Naive thymus-derived CD8-positive, alpha-beta T cell (primary cell): ENCODE results near the gene GALNT10. TPM values are rescaled to one million over a fixed set of nuclear protein-coding genes. Genes with fewer than 3 reads are reported as not detected.

Experiments used
- ATAC-seq, 2 donors: fragments of 150-1000 bp; cut with Tn5 transposase in 1 of 2; sonication (Bioruptor Pico), chemical (Tn5 transposase) in 1 of 2; 1 replicate in 1 of 2; 2 replicates in 1 of 2; pipeline ENCODE4 v1.10.0; 2021; ENCODE audit warnings: mild to moderate bottlenecking in 2 of 2, moderate library complexity in 2 of 2
- POLR2A ChIA-PET: fragments of 350-600 bp; sonication (Branson Sonifier 250); formaldehyde crosslinking; loops from one replicate; lab custom pipeline; 2021; ENCODE audit warnings: antibody characterized with exemption; lab: Charles Lee
- DNase-seq, 10 donors: peaks; one replicate each; pipeline versions ENCODE4 v3.0.0 to v3.0.0-alpha.2; 2020 to 2022
- H3K27ac Mint-ChIP-seq, 10 donors: one replicate each; pipeline ENCODE4 v1.8.0; 2020 to 2022; ENCODE audit warnings: mild to moderate bottlenecking in 10 of 10, mixed read lengths in 10 of 10, moderate library complexity in 4 of 10, inconsistent platforms in 1 of 10
- H3K27me3 Mint-ChIP-seq, 5 donors: one replicate each; pipeline ENCODE4 v1.8.0; 2021 to 2022; ENCODE audit warnings: mixed read lengths in 5 of 5
- H3K36me3 Mint-ChIP-seq, 3 donors: one replicate each; pipeline ENCODE4 v1.8.0; 2020 to 2022; ENCODE audit warnings: mixed read lengths in 3 of 3, mild to moderate bottlenecking in 2 of 3, inconsistent platforms in 1 of 3
- H3K4me1 Mint-ChIP-seq, 4 donors: one replicate each; pipeline ENCODE4 v1.8.0; 2021 to 2022; ENCODE audit warnings: mixed read lengths in 4 of 4
- H3K4me3 Mint-ChIP-seq, 10 donors: one replicate each; pipeline ENCODE4 v1.8.0; 2020 to 2022; ENCODE audit warnings: mild to moderate bottlenecking in 10 of 10, mixed read lengths in 10 of 10, moderate library complexity in 6 of 10, inconsistent platforms in 1 of 10
- H3K9me3 Mint-ChIP-seq, 9 donors: one replicate each; pipeline ENCODE4 v1.8.0; 2020 to 2022; ENCODE audit warnings: mixed read lengths in 9 of 9, mild to moderate bottlenecking in 3 of 9, inconsistent platforms in 1 of 9, moderate library complexity in 1 of 9
- polyA plus RNA-seq, 3 donors: library from polyadenylated mRNA; unstranded; fragments of 300-500 nt; fragmentation: Illumina TruSeq; gene quantifications; one replicate each; pipeline ENCODE4 v1.2.3, GENCODE V29; 2021
- total RNA-seq, 8 experiments: library from RNA in 2 of 8; stranded (reverse) in 2 of 8; gene quantifications; one replicate each; pipeline ENCODE4 v1.2.3 and lab custom pipeline; 2021 to 2026

Gene GALNT10
- total and polyA plus RNA-seq, 5 experiments from 2014 or later: 6.9 to 51.1 (median 15.8) TPM

- Mint-ChIP-seq H3K27me3 (no peaks in the 10 kb centered on the region), H3K27ac (peak overlapping the region in 1 of 10 donors; percentile 37), H3K9me3 (peaks cover 0 to 6% (median 0%) of the 10 kb centered on the region in 9 donors), H3K36me3 (peaks cover 11 to 20% (median 14%) of the 10 kb centered on the region in 3 donors), H3K4me1 (peaks cover 16 to 46% (median 40%) of the 10 kb centered on the region in 4 donors), H3K4me3 (no peak overlapping the region)
- no peak for ATAC-seq
- no peak for DNase-seq
- POLR2A ChIA-PET: no interaction called here
Observed at GRCh38 chr5:154209591-154210081, 19.1 kb downstream of the GALNT10 start.

- no peak for ATAC-seq
- no peaks in the 10 kb centered on the region for H3K27me3 Mint-ChIP-seq
- peaks cover 13 to 42% (median 38%) of the 10 kb centered on the region in 4 donors for H3K4me1 Mint-ChIP-seq
- H3K36me3 Mint-ChIP-seq: peaks cover 11 to 20% (median 14%) of the 10 kb centered on the region in 3 donors
- H3K4me3 Mint-ChIP-seq: no peak overlapping the region
- H3K9me3 Mint-ChIP-seq: peaks cover 0 to 6% (median 0%) of the 10 kb centered on the region in 9 donors
- POLR2A ChIA-PET: no interaction called here
- H3K27ac Mint-ChIP-seq: peak overlapping the region in 3 of 10 donors; percentile 17 to 38 (median 37)
- no peak for DNase-seq
Observed at GRCh38 chr5:154210163-154210562, 19.6 kb downstream of the GALNT10 start.

GRCh38 chr5:154211641-154212390 is 21.3 kb downstream of the GALNT10 start:
- peaks cover 11 to 14% (median 13%) of the 10 kb centered on the region in 3 donors for H3K36me3 Mint-ChIP-seq
- peaks cover 14 to 38% (median 34%) of the 10 kb centered on the region in 4 donors for H3K4me1 Mint-ChIP-seq
- H3K4me3 Mint-ChIP-seq: no peak overlapping the region
- DNase-seq (no peak), ATAC-seq (no peak)
- H3K27me3 Mint-ChIP-seq: no peaks in the 10 kb centered on the region
- POLR2A ChIA-PET: interaction anchor here (0.9 to 1.4 kb wide), 3 partner anchors 14 to 21 kb away, joined by 4 to 5 read pairs (median 5); partner anchors contain the start of gene GALNT10
- peaks cover 0 to 6% (median 0%) of the 10 kb centered on the region in 9 donors for H3K9me3 Mint-ChIP-seq
- peak overlapping the region in 1 of 10 donors; percentile 53 for H3K27ac Mint-ChIP-seq

- no peak overlapping the region for H3K27ac Mint-ChIP-seq
- H3K4me1 Mint-ChIP-seq: peaks cover 13 to 41% (median 39%) of the 10 kb centered on the region in 4 donors
- no peak overlapping the region for H3K4me3 Mint-ChIP-seq
- DNase-seq (no peak), ATAC-seq (no peak)
- peaks cover 8 to 12% (median 12%) of the 10 kb centered on the region in 3 donors for H3K36me3 Mint-ChIP-seq
- H3K9me3 Mint-ChIP-seq: peaks cover 0 to 3% (median 0%) of the 10 kb centered on the region in 9 donors
- POLR2A ChIA-PET: interaction anchor here (1.4 kb wide), 1 partner anchor 16 kb away, joined by 4 read pairs; no protein-coding TSS in a partner anchor
- no peaks in the 10 kb centered on the region for H3K27me3 Mint-ChIP-seq
Observed at GRCh38 chr5:154213592-154213991, 23.1 kb downstream of the GALNT10 start.

GRCh38 chr5:154214371-154215106 is 24.0 kb downstream of the GALNT10 start:
- ATAC-seq (no peak), DNase-seq (no peak)
- H3K4me3 Mint-ChIP-seq: no peak overlapping the region
- peaks cover 3 to 9% (median 5%) of the 10 kb centered on the region in 3 donors for H3K36me3 Mint-ChIP-seq
- H3K27ac Mint-ChIP-seq: peak overlapping the region in 4 of 10 donors; percentile 32 to 66 (median 45)
- POLR2A ChIA-PET: no interaction called here
- H3K9me3 Mint-ChIP-seq: no peaks in the 10 kb centered on the region
- H3K4me1 Mint-ChIP-seq: peaks cover 15 to 47% (median 41%) of the 10 kb centered on the region in 4 donors
- H3K27me3 Mint-ChIP-seq: no peaks in the 10 kb centered on the region

GRCh38 chr5:154215571-154216325 is 25.2 kb downstream of the GALNT10 start:
- peaks cover 15 to 53% (median 46%) of the 10 kb centered on the region in 4 donors for H3K4me1 Mint-ChIP-seq
- H3K27me3 Mint-ChIP-seq: no peaks in the 10 kb centered on the region
- POLR2A ChIA-PET: interaction anchor here (1.0 to 1.7 kb wide), 2 partner anchors 24 to 26 kb away, joined by 3 to 4 read pairs; no protein-coding TSS in a partner anchor
- H3K4me3 Mint-ChIP-seq: no peak overlapping the region
- ATAC-seq: no peak
- no peaks in the 10 kb centered on the region for H3K9me3 Mint-ChIP-seq
- no peak for DNase-seq
- H3K27ac Mint-ChIP-seq: peak overlapping the region in 5 of 10 donors; percentile 15 to 63 (median 30)
- peaks cover 0 to 9% (median under 1%) of the 10 kb centered on the region in 3 donors for H3K36me3 Mint-ChIP-seq

GRCh38 chr5:154217462-154217861 is 26.9 kb downstream of the GALNT10 start:
- H3K27me3 Mint-ChIP-seq: no peaks in the 10 kb centered on the region
- no peak for ATAC-seq
- H3K27ac Mint-ChIP-seq: peak overlapping the region in 5 of 10 donors; percentile 31 to 73 (median 56)
- POLR2A ChIA-PET: interaction anchor here (1.0 kb wide), 1 partner anchor 28 kb away, joined by 4 read pairs; no protein-coding TSS in a partner anchor
- H3K36me3 Mint-ChIP-seq: peaks cover 0 to 5% (median 0%) of the 10 kb centered on the region in 3 donors
- H3K4me3 Mint-ChIP-seq: no peak overlapping the region
- no peaks in the 10 kb centered on the region for H3K9me3 Mint-ChIP-seq
- DNase-seq: no peak
- peaks cover 19 to 69% (median 58%) of the 10 kb centered on the region in 4 donors for H3K4me1 Mint-ChIP-seq

GRCh38 chr5:154218786-154219185 is 28.3 kb downstream of the GALNT10 start:
- DNase-seq (no peak), ATAC-seq (no peak)
- Mint-ChIP-seq H3K9me3 (no peaks in the 10 kb centered on the region), H3K27me3 (no peaks in the 10 kb centered on the region), H3K4me3 (no peak overlapping the region), H3K36me3 (peaks cover 0 to 2% (median 0%) of the 10 kb centered on the region in 3 donors), H3K4me1 (peaks cover 19 to 81% (median 60%) of the 10 kb centered on the region in 4 donors), H3K27ac (peak overlapping the region in 9 of 10 donors; percentile 30 to 96 (median 75))
- POLR2A ChIA-PET: no interaction called here

- POLR2A ChIA-PET: interaction anchor here (1.0 to 1.8 kb wide), 2 partner anchors 28 to 30 kb away, joined by 3 to 12 read pairs; partner anchors contain the start of gene GALNT10
- H3K27ac Mint-ChIP-seq: peak overlapping the region; percentile 72 to 96 (median 90)
- peaks cover 17 to 73% (median 52%) of the 10 kb centered on the region in 4 donors for H3K4me1 Mint-ChIP-seq
- peaks cover 0 to 2% (median 0%) of the 10 kb centered on the region in 9 donors for H3K9me3 Mint-ChIP-seq
- no peak overlapping the region for H3K4me3 Mint-ChIP-seq
- peaks cover 0 to under 1% (median 0%) of the 10 kb centered on the region in 3 donors for H3K36me3 Mint-ChIP-seq
- ATAC-seq (no peak), DNase-seq (no peak)
- H3K27me3 Mint-ChIP-seq: no peaks in the 10 kb centered on the region
Observed at GRCh38 chr5:154220625-154221024, 30.1 kb downstream of the GALNT10 start.

GRCh38 chr5:154221371-154221896 is 30.9 kb downstream of the GALNT10 start:
- ATAC-seq: peak; percentile 97 to 99
- Mint-ChIP-seq H3K4me3 (peak overlapping the region in 4 of 10 donors; percentile 20 to 54 (median 36)), H3K9me3 (peaks cover 0 to 3% (median 0%) of the 10 kb centered on the region in 9 donors), H3K4me1 (peaks cover 14 to 67% (median 48%) of the 10 kb centered on the region in 4 donors), H3K36me3 (peaks cover 0 to 2% (median 1%) of the 10 kb centered on the region in 3 donors), H3K27ac (peak overlapping the region; percentile 72 to 97 (median 91)), H3K27me3 (no peaks in the 10 kb centered on the region)
- POLR2A ChIA-PET: interaction anchor here (1.0 to 1.8 kb wide), 4 partner anchors 22 to 31 kb away, joined by 3 to 12 read pairs (median 4); partner anchors contain the start of gene GALNT10
- peak; percentile 17 to 66 (median 48) for DNase-seq

- Mint-ChIP-seq H3K4me1 (peaks cover 9 to 58% (median 40%) of the 10 kb centered on the region in 4 donors), H3K36me3 (peaks cover 4 to 11% (median 6%) of the 10 kb centered on the region in 3 donors), H3K27me3 (no peaks in the 10 kb centered on the region), H3K4me3 (no peak overlapping the region), H3K27ac (peak overlapping the region in 7 of 10 donors; percentile 75 to 96 (median 91)), H3K9me3 (peaks cover 0 to 9% (median 3%) of the 10 kb centered on the region in 9 donors)
- ATAC-seq (no peak), DNase-seq (no peak)
- POLR2A ChIA-PET: interaction anchor here (0.7 to 1.8 kb wide), 4 partner anchors 16 to 32 kb away, joined by 3 to 12 read pairs (median 4); partner anchors contain the start of gene GALNT10
Observed at GRCh38 chr5:154222414-154222813, 31.9 kb downstream of the GALNT10 start.
